K562 (cell line): ENCODE measurements around the gene MRI1.

Experiments
- CTCF ChIP-seq, 3 experiments: IDR thresholded peaks in 2 of 3; conservative IDR thresholded peaks in 1 of 3; 2 replicates each; pipeline ENCODE4 v1.5.1; 2011 to 2012; ENCODE audit warnings: low read length in 3 of 3, mild to moderate bottlenecking in 3 of 3, control low read depth in 2 of 3, improper control_type of control experiment in 1 of 3, inconsistent platforms in 1 of 3, low read depth in 1 of 3, mixed read lengths in 1 of 3, moderate library complexity in 1 of 3; ENCODE audit not compliant: insufficient read depth in 2 of 3
- EZH2 ChIP-seq: IDR thresholded peaks from 2 replicates; pipeline ENCODE4 v1.6.1; 2012; ENCODE audit warnings: low read depth, mild to moderate bottlenecking, inconsistent platforms, low read length, borderline replicate concordance
- RFX1 ChIP-seq: fragments of 450-650 bp; IDR thresholded peaks from 2 replicates; pipeline ENCODE4 v1.6.1; 2016; ENCODE audit warnings: mild to moderate bottlenecking, moderate library complexity
- TF ChIP-seq, protein P1 (sequence below): fragments of 450-650 bp; IDR thresholded peaks from 2 replicates; pipeline ENCODE4 v1.6.1; 2017; ENCODE audit warnings: antibody characterized with exemption, mild to moderate bottlenecking
- TF ChIP-seq, protein P2 (sequence below): fragments of 250-450 bp; sonication (Bioruptor Pico); IDR thresholded peaks from 2 replicates; pipeline ENCODE4 v1.8.0; 2022; ENCODE audit warnings: inconsistent platforms

- TF ChIP-seq, protein P1, sequence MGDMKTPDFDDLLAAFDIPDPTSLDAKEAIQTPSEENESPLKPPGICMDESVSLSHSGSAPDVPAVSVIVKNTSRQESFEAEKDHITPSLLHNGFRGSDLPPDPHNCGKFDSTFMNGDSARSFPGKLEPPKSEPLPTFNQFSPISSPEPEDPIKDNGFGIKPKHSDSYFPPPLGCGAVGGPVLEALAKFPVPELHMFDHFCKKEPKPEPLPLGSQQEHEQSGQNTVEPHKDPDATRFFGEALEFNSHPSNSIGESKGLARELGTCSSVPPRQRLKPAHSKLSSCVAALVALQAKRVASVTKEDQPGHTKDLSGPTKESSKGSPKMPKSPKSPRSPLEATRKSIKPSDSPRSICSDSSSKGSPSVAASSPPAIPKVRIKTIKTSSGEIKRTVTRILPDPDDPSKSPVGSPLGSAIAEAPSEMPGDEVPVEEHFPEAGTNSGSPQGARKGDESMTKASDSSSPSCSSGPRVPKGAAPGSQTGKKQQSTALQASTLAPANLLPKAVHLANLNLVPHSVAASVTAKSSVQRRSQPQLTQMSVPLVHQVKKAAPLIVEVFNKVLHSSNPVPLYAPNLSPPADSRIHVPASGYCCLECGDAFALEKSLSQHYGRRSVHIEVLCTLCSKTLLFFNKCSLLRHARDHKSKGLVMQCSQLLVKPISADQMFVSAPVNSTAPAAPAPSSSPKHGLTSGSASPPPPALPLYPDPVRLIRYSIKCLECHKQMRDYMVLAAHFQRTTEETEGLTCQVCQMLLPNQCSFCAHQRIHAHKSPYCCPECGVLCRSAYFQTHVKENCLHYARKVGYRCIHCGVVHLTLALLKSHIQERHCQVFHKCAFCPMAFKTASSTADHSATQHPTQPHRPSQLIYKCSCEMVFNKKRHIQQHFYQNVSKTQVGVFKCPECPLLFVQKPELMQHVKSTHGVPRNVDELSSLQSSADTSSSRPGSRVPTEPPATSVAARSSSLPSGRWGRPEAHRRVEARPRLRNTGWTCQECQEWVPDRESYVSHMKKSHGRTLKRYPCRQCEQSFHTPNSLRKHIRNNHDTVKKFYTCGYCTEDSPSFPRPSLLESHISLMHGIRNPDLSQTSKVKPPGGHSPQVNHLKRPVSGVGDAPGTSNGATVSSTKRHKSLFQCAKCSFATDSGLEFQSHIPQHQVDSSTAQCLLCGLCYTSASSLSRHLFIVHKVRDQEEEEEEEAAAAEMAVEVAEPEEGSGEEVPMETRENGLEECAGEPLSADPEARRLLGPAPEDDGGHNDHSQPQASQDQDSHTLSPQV: no peak
- TF ChIP-seq RFX1: no peak
- TF ChIP-seq EZH2: no peak
- TF ChIP-seq, protein P2, sequence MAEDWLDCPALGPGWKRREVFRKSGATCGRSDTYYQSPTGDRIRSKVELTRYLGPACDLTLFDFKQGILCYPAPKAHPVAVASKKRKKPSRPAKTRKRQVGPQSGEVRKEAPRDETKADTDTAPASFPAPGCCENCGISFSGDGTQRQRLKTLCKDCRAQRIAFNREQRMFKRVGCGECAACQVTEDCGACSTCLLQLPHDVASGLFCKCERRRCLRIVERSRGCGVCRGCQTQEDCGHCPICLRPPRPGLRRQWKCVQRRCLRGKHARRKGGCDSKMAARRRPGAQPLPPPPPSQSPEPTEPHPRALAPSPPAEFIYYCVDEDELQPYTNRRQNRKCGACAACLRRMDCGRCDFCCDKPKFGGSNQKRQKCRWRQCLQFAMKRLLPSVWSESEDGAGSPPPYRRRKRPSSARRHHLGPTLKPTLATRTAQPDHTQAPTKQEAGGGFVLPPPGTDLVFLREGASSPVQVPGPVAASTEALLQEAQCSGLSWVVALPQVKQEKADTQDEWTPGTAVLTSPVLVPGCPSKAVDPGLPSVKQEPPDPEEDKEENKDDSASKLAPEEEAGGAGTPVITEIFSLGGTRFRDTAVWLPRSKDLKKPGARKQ: no peak
- TF ChIP-seq CTCF (IDR thresholded peaks at IDR 0.05 in 2 of 3, conservative IDR thresholded peaks at IDR 0.05 in 1 of 3; ENCODE audit: insufficient read depth in 2 of 3, low read depth in 1 of 3, low read length in 3 of 3): no peak
These were observed 48.2 kb downstream of the MRI1 start for GRCh38 chr19:13812544-13812943.
